Spleen (tissue), 7 donors: Measurements from ENCODE around the gene HSPBP1.

ENCODE experiments used
- CTCF ChIP-seq, 11 experiments: fragments of 200-600 bp in 7 of 11; fragments of 450-650 bp in 4 of 11; sonication (generic) in 4 of 11; IDR thresholded peaks in 8 of 11; conservative IDR thresholded peaks in 3 of 11; 1 replicate in 7 of 11; 2 replicates in 4 of 11; pipeline versions ENCODE4 v1.4.0 to v1.8.0; 2016 to 2021; ENCODE audit warnings: antibody characterized with exemption in 11 of 11, inconsistent platforms in 4 of 11, mild to moderate bottlenecking in 1 of 11
- POLR2AphosphoS5 ChIP-seq, 3 donors: sonication (generic); formaldehyde crosslinking; IDR thresholded peaks; one replicate each; pipeline ENCODE4 v1.5.1; 2017; ENCODE audit warnings: antibody characterized with exemption in 3 of 3
- donor health status: DM: no; HTN: no; CAD: no; lungs with moderate emphysema.
- donor health status: DM: no; HTN: no; CAD: no.
- donor health status: DM: no; HTN: no; CAD: no.

GRCh38 chr19:55309448-55309847 lies 29.5 kb upstream of the HSPBP1 start:
- TF ChIP-seq POLR2AphosphoS5 (IDR thresholded peaks at IDR 0.05) (no peak), CTCF (IDR thresholded peaks at IDR 0.05 in 8 of 11, conservative IDR thresholded peaks at IDR 0.05 in 3 of 11) (no peak)
